Mesodermal cell (in vitro differentiated cells): ENCODE data around the gene CCDC88C.

Experiments used
- H3K27ac ChIP-seq: 2 replicates; pipeline ENCODE4 v1.7.0; 2013; ENCODE audit warnings: mild to moderate bottlenecking, low read depth, low read length, moderate library complexity; ENCODE audit not compliant: severe bottlenecking
- H3K36me3 ChIP-seq: 2 replicates; pipeline ENCODE4 v1.7.1; 2013; ENCODE audit warnings: mild to moderate bottlenecking, low read length, moderate library complexity; ENCODE audit not compliant: control insufficient read depth, insufficient read depth
- H3K4me1 ChIP-seq: one replicate; pipeline ENCODE4 v1.7.1; 2013; ENCODE audit warnings: mild to moderate bottlenecking, low read length; ENCODE audit not compliant: insufficient read depth, control insufficient read depth, poor library complexity, severe bottlenecking
- H3K4me3 ChIP-seq: 2 replicates; pipeline ENCODE4 v1.7.0; 2013; ENCODE audit warnings: low read length, control low read depth, mild to moderate bottlenecking; ENCODE audit not compliant: insufficient read depth, poor library complexity, severe bottlenecking; ENCODE audit errors: extremely low read depth
- H3K9me3 ChIP-seq: 2 replicates; pipeline ENCODE4 v1.7.1; 2013; ENCODE audit warnings: mild to moderate bottlenecking, low read length, moderate library complexity; ENCODE audit not compliant: control insufficient read depth
- WGBS, 2 experiments: methylation state at CpG; one replicate each; pipeline ENCODE4 v1.1.5; 2013; ENCODE audit warnings: missing lambda C conversion rate in 2 of 2; ENCODE audit not compliant: insufficient coverage in 2 of 2; 5-methylcytosine and 5-hydroxymethylcytosine counted together

The CCDC88C gene

GRCh38 chr14:91235841-91236240, 181.8 kb downstream of the CCDC88C start:
- H3K4me3 ChIP-seq, result no peak overlapping the region
- WGBS, 2 experiments, result 98 to 100% methylated on average over 6 of the region's 7 CpGs
- no peaks in the 10 kb centered on the region for H3K36me3 ChIP-seq

GRCh38 chr14:91234791-91235114, 182.9 kb downstream of the CCDC88C start:
- Histone ChIP-seq H3K9me3 (peaks cover 4% of the 10 kb centered on the region), H3K27ac (no peak overlapping the region), H3K4me3 (no peak overlapping the region), H3K4me1 (no peaks in the 10 kb centered on the region), H3K36me3 (no peaks in the 10 kb centered on the region)
- WGBS, 2 experiments, result 95 to 97% methylated on average over 15 to 16 of the region's 16 CpGs

More at GRCh38 chr14:91235841-91236240, 181.8 kb downstream of the CCDC88C start:
- H3K27ac ChIP-seq, result no peak overlapping the region
- H3K4me1 ChIP-seq, result no peaks in the 10 kb centered on the region
- H3K9me3 ChIP-seq, result peaks cover 11% of the 10 kb centered on the region

- Histone ChIP-seq H3K27ac (no peak overlapping the region), H3K9me3 (peaks cover 4% of the 10 kb centered on the region), H3K36me3 (no peaks in the 10 kb centered on the region), H3K4me1 (no peaks in the 10 kb centered on the region), H3K4me3 (no peak overlapping the region)
- 94 to 97% methylated on average over 54 to 58 of the region's 63 CpGs for WGBS, 2 experiments
Observed at GRCh38 chr14:91233936-91234790, 183.5 kb downstream of the CCDC88C start.

GRCh38 chr14:91232603-91233002, 185.0 kb downstream of the CCDC88C start:
- Histone ChIP-seq H3K9me3 (peaks cover 4% of the 10 kb centered on the region), H3K4me1 (peaks cover 12% of the 10 kb centered on the region), H3K4me3 (no peak overlapping the region), H3K27ac (no peak overlapping the region), H3K36me3 (no peaks in the 10 kb centered on the region)
- 89 to 100% methylated on average over 1 of the region's 2 CpGs for WGBS, 2 experiments

- Histone ChIP-seq H3K4me1 (peaks cover 12% of the 10 kb centered on the region), H3K27ac (no peak overlapping the region), H3K4me3 (no peak overlapping the region), H3K36me3 (no peaks in the 10 kb centered on the region), H3K9me3 (peaks cover 4% of the 10 kb centered on the region)
- 94 to 96% methylated on average over 2 of the region's 2 CpGs for WGBS, 2 experiments
Observed at GRCh38 chr14:91232052-91232451, 185.6 kb downstream of the CCDC88C start.

- 82 to 98% methylated on average over 3 of the region's 3 CpGs for WGBS, 2 experiments
Observed at GRCh38 chr14:91231446-91231845, 186.2 kb downstream of the CCDC88C start.

GRCh38 chr14:91230397-91231035, 187.1 kb downstream of the CCDC88C start:
- H3K9me3 ChIP-seq, result peaks cover 4% of the 10 kb centered on the region
- H3K4me1 ChIP-seq, result peaks cover 12% of the 10 kb centered on the region
- H3K27ac ChIP-seq, result no peak overlapping the region
- 98 to 100% methylated on average over 1 to 4 of the region's 4 CpGs for WGBS, 2 experiments
- no peaks in the 10 kb centered on the region for H3K36me3 ChIP-seq
- no peak overlapping the region for H3K4me3 ChIP-seq

More at GRCh38 chr14:91231446-91231845, 186.2 kb downstream of the CCDC88C start:
- no peak overlapping the region for H3K27ac ChIP-seq
- peaks cover 12% of the 10 kb centered on the region for H3K4me1 ChIP-seq
- H3K4me3 ChIP-seq, result no peak overlapping the region
- H3K9me3 ChIP-seq, result peaks cover 4% of the 10 kb centered on the region
- no peaks in the 10 kb centered on the region for H3K36me3 ChIP-seq

- H3K4me1 ChIP-seq, result peaks cover 12% of the 10 kb centered on the region
- WGBS, 2 experiments, result 88 to 95% methylated on average over 3 to 6 of the region's 6 CpGs
- H3K36me3 ChIP-seq, result no peaks in the 10 kb centered on the region
- no peak overlapping the region for H3K27ac ChIP-seq
- H3K4me3 ChIP-seq, result no peak overlapping the region
- peaks cover 4% of the 10 kb centered on the region for H3K9me3 ChIP-seq
Observed at GRCh38 chr14:91229743-91230200, 187.8 kb downstream of the CCDC88C start.

GRCh38 chr14:91229005-91229382, 188.6 kb downstream of the CCDC88C start:
- Histone ChIP-seq H3K4me3 (no peak overlapping the region), H3K27ac (no peak overlapping the region), H3K36me3 (no peaks in the 10 kb centered on the region), H3K4me1 (peaks cover 12% of the 10 kb centered on the region), H3K9me3 (peaks cover 4% of the 10 kb centered on the region)
- WGBS, 2 experiments, result 86 to 94% methylated on average over 1 of the region's 1 CpG

- peaks cover 12% of the 10 kb centered on the region for H3K4me1 ChIP-seq
- H3K9me3 ChIP-seq, result peaks cover 4% of the 10 kb centered on the region
- no peak overlapping the region for H3K4me3 ChIP-seq
- no peak overlapping the region for H3K27ac ChIP-seq
- WGBS, 2 experiments, result 73 to 85% methylated on average over 13 to 14 of the region's 14 CpGs
- no peaks in the 10 kb centered on the region for H3K36me3 ChIP-seq
Observed at GRCh38 chr14:91228112-91229004, 189.3 kb downstream of the CCDC88C start.
